Stimulated activated CD4-positive, alpha-beta T cell treated with anti-CD3 and anti-CD28 coated beads, Interleukin-1b, Interleukin-23, amount 100 ng/mL, for 1 hour (primary cell): Measurements from ENCODE around the gene VPS13D.
"Not testable (repeated sequence)": the region's sequence is repeated elsewhere in the genome, so short reads cannot be mapped to it uniquely, and the experiment has no call there.

ENCODE experiments used
- DNase-seq, 2 donors: peaks; one replicate each; pipeline ENCODE4 v3.0.0-alpha.2; 2020; ENCODE audit warnings: low read depth in 2 of 2

Gene VPS13D

GRCh38 chr1:12293416-12293815, 63.6 kb downstream of the VPS13D start:
- DNase-seq = no peak

GRCh38 chr1:12294076-12294475, 64.2 kb downstream of the VPS13D start:
- DNase-seq = no peak

GRCh38 chr1:12296016-12296415, 66.2 kb downstream of the VPS13D start:
- no peak for DNase-seq

- DNase-seq = no peak
Measured at GRCh38 chr1:12296623-12297022, 66.8 kb downstream of the VPS13D start.

- DNase-seq = no peak
Measured at GRCh38 chr1:12300706-12301105, 70.9 kb downstream of the VPS13D start.

GRCh38 chr1:12301518-12302237, 71.8 kb downstream of the VPS13D start:
- DNase-seq = no peak

GRCh38 chr1:12302798-12303447, 73.1 kb downstream of the VPS13D start:
- no peak for DNase-seq

GRCh38 chr1:12305377-12305776, 75.5 kb downstream of the VPS13D start:
- no peak for DNase-seq

- DNase-seq = no peak
Measured at GRCh38 chr1:12309783-12310742, 80.2 kb downstream of the VPS13D start.

GRCh38 chr1:12314333-12314903, 84.6 kb downstream of the VPS13D start:
- DNase-seq = no peak

GRCh38 chr1:12315146-12315545, 85.3 kb downstream of the VPS13D start:
- DNase-seq = no peak

- DNase-seq = no peak
Measured at GRCh38 chr1:12316331-12316730, 86.5 kb downstream of the VPS13D start.

- no peak for DNase-seq
Measured at GRCh38 chr1:12320486-12320885, 90.7 kb downstream of the VPS13D start.

GRCh38 chr1:12324423-12324822, 94.6 kb downstream of the VPS13D start:
- no peak for DNase-seq

GRCh38 chr1:12324973-12325372, 95.1 kb downstream of the VPS13D start:
- DNase-seq = not testable (repeated sequence)

- no peak for DNase-seq
Measured at GRCh38 chr1:12326986-12327385, 97.2 kb downstream of the VPS13D start.

- DNase-seq = no peak
Measured at GRCh38 chr1:12327566-12327965, 97.7 kb downstream of the VPS13D start.

- no peak for DNase-seq
Measured at GRCh38 chr1:12333036-12333785, 103.4 kb downstream of the VPS13D start.

- no peak for DNase-seq
Measured at GRCh38 chr1:12335815-12336214, 106.0 kb downstream of the VPS13D start.

- DNase-seq = no peak
Measured at GRCh38 chr1:12336413-12336812, 106.6 kb downstream of the VPS13D start.

GRCh38 chr1:12338017-12338416, 108.2 kb downstream of the VPS13D start:
- no peak for DNase-seq
